Skeletal muscle tissue (tissue), 4 donors: ENCODE measurements around the gene FYB2. TPM values are rescaled to one million over a fixed set of nuclear protein-coding genes. Genes with fewer than 3 reads are reported as not detected.

Source experiments
- H3K27ac ChIP-seq: one replicate; pipeline ENCODE4 v1.7.0; 2013; ENCODE audit warnings: mild to moderate bottlenecking, low read depth, low read length, inconsistent platforms
- H3K27me3 ChIP-seq, 3 donors: one replicate each; pipeline ENCODE4 v1.7.0; 2013; ENCODE audit warnings: low read length in 3 of 3; ENCODE audit not compliant: control insufficient read depth in 3 of 3, insufficient read depth in 3 of 3
- H3K36me3 ChIP-seq, 3 donors: one replicate each; pipeline ENCODE4 v1.7.0; 2013; ENCODE audit warnings: low read length in 3 of 3; ENCODE audit not compliant: control insufficient read depth in 3 of 3, insufficient read depth in 3 of 3
- H3K4me1 ChIP-seq, 3 donors: one replicate each; pipeline ENCODE4 v1.7.0; 2013; ENCODE audit warnings: low read length in 3 of 3, mild to moderate bottlenecking in 3 of 3; ENCODE audit not compliant: control insufficient read depth in 3 of 3, insufficient read depth in 3 of 3
- H3K4me3 ChIP-seq, 3 donors: one replicate each; pipeline ENCODE4 v1.7.0; 2013; ENCODE audit warnings: low read length in 3 of 3
- H3K9ac ChIP-seq, 3 donors: one replicate each; pipeline ENCODE4 v1.7.0; 2013; ENCODE audit warnings: low read length in 3 of 3, mild to moderate bottlenecking in 3 of 3, moderate library complexity in 2 of 3, low read depth in 1 of 3
- H3K9me3 ChIP-seq, 3 donors: one replicate each; pipeline ENCODE4 v1.7.0; 2013; ENCODE audit warnings: low read length in 3 of 3; ENCODE audit not compliant: control insufficient read depth in 3 of 3
- total RNA-seq: library from RNA; depleted of rRNA; stranded (reverse); fragments of >200 nt; gene quantifications from one replicate; pipeline ENCODE4 v1.2.3, GENCODE V29; 2014
- donor health status: Osteomylitis.

The FYB2 gene
- total RNA-seq, 1 donor from 2014 or later: not detected

GRCh38 chr1:56707379-56707778, 111.8 kb downstream of the FYB2 start:
- peaks cover 7 to 39% (median 15%) of the 10 kb centered on the region in 3 donors for H3K36me3 ChIP-seq
- H3K4me3 ChIP-seq: no peak overlapping the region
- H3K27ac ChIP-seq: no peak overlapping the region

GRCh38 chr1:56703747-56704146, 115.5 kb downstream of the FYB2 start:
- H3K27me3 ChIP-seq: no peaks in the 10 kb centered on the region
- no peak overlapping the region for H3K4me3 ChIP-seq
- H3K9ac ChIP-seq: no peak overlapping the region
- peaks cover 0 to 2% (median 0%) of the 10 kb centered on the region in 3 donors for H3K9me3 ChIP-seq
- H3K27ac ChIP-seq: no peak overlapping the region
- H3K36me3 ChIP-seq: peaks cover 12 to 40% (median 15%) of the 10 kb centered on the region in 3 donors
- no peaks in the 10 kb centered on the region for H3K4me1 ChIP-seq

More at GRCh38 chr1:56707379-56707778, 111.8 kb downstream of the FYB2 start:
- Histone ChIP-seq H3K9ac (no peak overlapping the region), H3K4me1 (no peaks in the 10 kb centered on the region), H3K9me3 (peaks cover 0 to 2% (median 0%) of the 10 kb centered on the region in 3 donors), H3K27me3 (no peaks in the 10 kb centered on the region)

- H3K9ac ChIP-seq: no peak overlapping the region
- no peak overlapping the region for H3K4me3 ChIP-seq
- H3K9me3 ChIP-seq: no peaks in the 10 kb centered on the region
- no peaks in the 10 kb centered on the region for H3K27me3 ChIP-seq
- no peaks in the 10 kb centered on the region for H3K4me1 ChIP-seq
- peaks cover 2 to 9% (median 8%) of the 10 kb centered on the region in 3 donors for H3K36me3 ChIP-seq
- no peak overlapping the region for H3K27ac ChIP-seq
These were observed 122.5 kb downstream of the FYB2 start for GRCh38 chr1:56696663-56697062.

GRCh38 chr1:56688522-56689026, 130.6 kb downstream of the FYB2 start:
- Histone ChIP-seq H3K36me3 (no peaks in the 10 kb centered on the region), H3K4me1 (peaks cover 0 to 7% (median 5%) of the 10 kb centered on the region in 3 donors), H3K9me3 (no peaks in the 10 kb centered on the region), H3K27ac (peak overlapping the region; percentile 16), H3K4me3 (no peak overlapping the region), H3K27me3 (no peaks in the 10 kb centered on the region), H3K9ac (no peak overlapping the region)

- Histone ChIP-seq H3K4me1 (peaks cover 0 to 8% (median 5%) of the 10 kb centered on the region in 3 donors), H3K27ac (peak overlapping the region; percentile 19), H3K9ac (no peak overlapping the region), H3K27me3 (no peaks in the 10 kb centered on the region), H3K4me3 (no peak overlapping the region), H3K9me3 (no peaks in the 10 kb centered on the region), H3K36me3 (no peaks in the 10 kb centered on the region)
These were observed 133.0 kb downstream of the FYB2 start for GRCh38 chr1:56686169-56686568.

- Histone ChIP-seq H3K36me3 (no peaks in the 10 kb centered on the region), H3K4me3 (no peak overlapping the region), H3K9me3 (no peaks in the 10 kb centered on the region), H3K27ac (no peak overlapping the region), H3K4me1 (peaks cover 0 to 8% (median 3%) of the 10 kb centered on the region in 3 donors), H3K27me3 (no peaks in the 10 kb centered on the region), H3K9ac (no peak overlapping the region)
These were observed 135.6 kb downstream of the FYB2 start for GRCh38 chr1:56683569-56683968.

- Histone ChIP-seq H3K9ac (no peak overlapping the region), H3K27ac (peak overlapping the region; percentile 49), H3K9me3 (no peaks in the 10 kb centered on the region), H3K4me1 (peaks cover 3 to 24% (median 8%) of the 10 kb centered on the region in 3 donors), H3K27me3 (no peaks in the 10 kb centered on the region), H3K36me3 (no peaks in the 10 kb centered on the region), H3K4me3 (no peak overlapping the region)
These were observed 142.6 kb downstream of the FYB2 start for GRCh38 chr1:56676571-56677035.

- Histone ChIP-seq H3K9ac (no peak overlapping the region), H3K36me3 (no peaks in the 10 kb centered on the region), H3K4me1 (peaks cover 5 to 24% (median 8%) of the 10 kb centered on the region in 3 donors), H3K9me3 (no peaks in the 10 kb centered on the region), H3K27me3 (no peaks in the 10 kb centered on the region), H3K27ac (peak overlapping the region; percentile 48), H3K4me3 (no peak overlapping the region)
These were observed 143.4 kb downstream of the FYB2 start for GRCh38 chr1:56675763-56676162.

GRCh38 chr1:56672579-56672978, 146.6 kb downstream of the FYB2 start:
- peaks cover 5 to 28% (median 8%) of the 10 kb centered on the region in 3 donors for H3K4me1 ChIP-seq

GRCh38 chr1:56671542-56671941, 147.7 kb downstream of the FYB2 start:
- H3K27me3 ChIP-seq: no peaks in the 10 kb centered on the region
- H3K4me3 ChIP-seq: no peak overlapping the region
- peaks cover 4 to 24% (median 5%) of the 10 kb centered on the region in 3 donors for H3K4me1 ChIP-seq
- H3K9ac ChIP-seq: no peak overlapping the region
- no peaks in the 10 kb centered on the region for H3K36me3 ChIP-seq
- H3K9me3 ChIP-seq: no peaks in the 10 kb centered on the region
- no peak overlapping the region for H3K27ac ChIP-seq

More at GRCh38 chr1:56672579-56672978, 146.6 kb downstream of the FYB2 start:
- Histone ChIP-seq H3K4me3 (no peak overlapping the region), H3K9me3 (no peaks in the 10 kb centered on the region), H3K36me3 (no peaks in the 10 kb centered on the region), H3K9ac (no peak overlapping the region), H3K27me3 (no peaks in the 10 kb centered on the region), H3K27ac (no peak overlapping the region)
